SH-SY5Y (cell line): ENCODE measurements around the gene CIDEA.

ENCODE experiments used
- GATA2 ChIP-seq: IDR thresholded peaks from 2 replicates; pipeline ENCODE4 v1.6.1; 2011; ENCODE audit warnings: mild to moderate bottlenecking, low read depth, low read length
- GATA3 ChIP-seq: IDR thresholded peaks from 2 replicates; pipeline ENCODE4 v1.6.1; 2011; ENCODE audit warnings: low read depth, mild to moderate bottlenecking, low read length, moderate library complexity

GRCh38 chr18:12239431-12239830 is 14.7 kb upstream of the CIDEA start:
- TF ChIP-seq GATA2, result no peak
- TF ChIP-seq GATA3, result no peak
